Measurements from ENCODE around the gene STBD1.

STBD1 gene

DNA sequence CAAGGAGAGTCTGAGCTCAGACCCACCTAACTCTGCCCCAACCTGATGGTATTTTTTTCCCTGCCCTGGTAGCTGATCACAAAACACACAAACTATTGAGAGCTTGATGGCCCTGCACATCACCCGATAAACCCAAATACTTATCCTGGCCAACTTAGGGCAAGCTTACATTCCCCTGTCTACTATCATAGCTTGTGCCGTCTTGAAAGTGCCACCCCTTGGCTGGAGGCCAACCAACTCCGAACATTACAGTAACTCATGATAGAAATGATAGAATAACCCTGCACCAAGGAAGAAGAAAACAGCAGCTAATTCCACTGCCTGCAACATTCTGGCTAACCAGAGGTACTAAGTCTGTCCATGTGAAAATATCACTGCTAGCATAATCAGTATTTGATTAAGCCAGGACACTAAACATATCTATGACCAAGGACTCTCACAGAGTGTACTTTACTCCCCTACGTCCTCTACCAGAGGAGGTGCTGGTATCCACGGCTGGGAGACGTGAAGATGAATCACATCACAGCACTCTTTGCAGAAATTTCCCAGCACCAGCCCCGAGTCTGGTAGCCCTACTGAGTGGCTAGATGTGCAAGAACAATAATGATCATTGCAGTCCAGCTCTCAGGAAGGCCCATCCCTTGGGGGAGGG lies 8.9 kb downstream of the STBD1 start:
- ATAC-seq = no peak
- no peak for TF ChIP-seq POU6F1 (CRISPR knock-in tag; IDR thresholded peaks at IDR 0.05; ENCODE audit: borderline replicate concordance, low read depth)
- TF ChIP-seq ESRRG (CRISPR knock-in tag; IDR thresholded peaks at IDR 0.05) = no peak
- TF ChIP-seq PPARA (CRISPR knock-in tag; IDR thresholded peaks at IDR 0.05; ENCODE audit: borderline replicate concordance) = no peak

- no peak for ATAC-seq
- TF ChIP-seq ZNF8 (CRISPR knock-in tag; IDR thresholded peaks at IDR 0.05) (no peak), ZNF565 (CRISPR knock-in tag; conservative IDR thresholded peaks at IDR 0.05; ENCODE audit: low read depth) (no peak), ZFP30 (CRISPR knock-in tag; IDR thresholded peaks at IDR 0.05) (peak; percentile 78)
Observed at GRCh38 chr4:76316131-76316530, 9.6 kb downstream of the STBD1 start.

DNA sequence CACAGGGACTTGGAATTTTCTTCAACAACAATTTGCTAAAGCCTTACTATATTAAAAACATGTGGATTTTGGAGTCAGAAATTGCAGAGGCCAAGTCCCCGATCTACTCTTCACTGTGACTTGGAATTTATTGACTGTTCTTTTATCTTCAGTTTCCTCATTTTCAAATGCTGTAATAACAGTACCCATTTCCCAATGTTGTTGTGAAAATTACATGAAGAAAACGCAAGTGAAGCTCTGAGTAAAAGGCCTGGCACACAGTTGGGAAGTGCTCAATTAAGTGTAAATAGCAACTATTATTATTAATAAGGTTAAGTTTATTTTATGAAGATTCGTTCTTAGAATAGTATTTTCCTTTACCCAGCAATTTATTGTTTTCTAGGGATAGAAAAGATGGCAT lies 15.7 kb downstream of the STBD1 start:
- ATAC-seq = no peak
- TF ChIP-seq ISL1 (CRISPR knock-in tag; IDR thresholded peaks at IDR 0.05) (no peak), TCF4 (CRISPR knock-in tag; IDR thresholded peaks at IDR 0.05; ENCODE audit: borderline replicate concordance) (no peak), GLIS3 (CRISPR knock-in tag; IDR thresholded peaks at IDR 0.05) (no peak), RARB (CRISPR knock-in tag; IDR thresholded peaks at IDR 0.05) (no peak), ZC3H10 (CRISPR knock-in tag; IDR thresholded peaks at IDR 0.05) (no peak)
- TF ChIP-seq, protein P1, sequence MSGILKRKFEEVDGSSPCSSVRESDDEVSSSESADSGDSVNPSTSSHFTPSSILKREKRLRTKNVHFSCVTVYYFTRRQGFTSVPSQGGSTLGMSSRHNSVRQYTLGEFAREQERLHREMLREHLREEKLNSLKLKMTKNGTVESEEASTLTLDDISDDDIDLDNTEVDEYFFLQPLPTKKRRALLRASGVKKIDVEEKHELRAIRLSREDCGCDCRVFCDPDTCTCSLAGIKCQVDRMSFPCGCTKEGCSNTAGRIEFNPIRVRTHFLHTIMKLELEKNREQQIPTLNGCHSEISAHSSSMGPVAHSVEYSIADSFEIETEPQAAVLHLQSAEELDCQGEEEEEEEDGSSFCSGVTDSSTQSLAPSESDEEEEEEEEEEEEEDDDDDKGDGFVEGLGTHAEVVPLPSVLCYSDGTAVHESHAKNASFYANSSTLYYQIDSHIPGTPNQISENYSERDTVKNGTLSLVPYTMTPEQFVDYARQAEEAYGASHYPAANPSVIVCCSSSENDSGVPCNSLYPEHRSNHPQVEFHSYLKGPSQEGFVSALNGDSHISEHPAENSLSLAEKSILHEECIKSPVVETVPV (CRISPR knock-in tag; IDR thresholded peaks at IDR 0.05) = no peak

GRCh38 chr4:76325072-76325471 lies 18.5 kb downstream of the STBD1 start:
- no peak for ATAC-seq
- TF ChIP-seq, protein P1 (CRISPR knock-in tag; IDR thresholded peaks at IDR 0.05) = no peak
- no peak for TF ChIP-seq RARB (CRISPR knock-in tag; IDR thresholded peaks at IDR 0.05)
- TF ChIP-seq, protein P2, sequence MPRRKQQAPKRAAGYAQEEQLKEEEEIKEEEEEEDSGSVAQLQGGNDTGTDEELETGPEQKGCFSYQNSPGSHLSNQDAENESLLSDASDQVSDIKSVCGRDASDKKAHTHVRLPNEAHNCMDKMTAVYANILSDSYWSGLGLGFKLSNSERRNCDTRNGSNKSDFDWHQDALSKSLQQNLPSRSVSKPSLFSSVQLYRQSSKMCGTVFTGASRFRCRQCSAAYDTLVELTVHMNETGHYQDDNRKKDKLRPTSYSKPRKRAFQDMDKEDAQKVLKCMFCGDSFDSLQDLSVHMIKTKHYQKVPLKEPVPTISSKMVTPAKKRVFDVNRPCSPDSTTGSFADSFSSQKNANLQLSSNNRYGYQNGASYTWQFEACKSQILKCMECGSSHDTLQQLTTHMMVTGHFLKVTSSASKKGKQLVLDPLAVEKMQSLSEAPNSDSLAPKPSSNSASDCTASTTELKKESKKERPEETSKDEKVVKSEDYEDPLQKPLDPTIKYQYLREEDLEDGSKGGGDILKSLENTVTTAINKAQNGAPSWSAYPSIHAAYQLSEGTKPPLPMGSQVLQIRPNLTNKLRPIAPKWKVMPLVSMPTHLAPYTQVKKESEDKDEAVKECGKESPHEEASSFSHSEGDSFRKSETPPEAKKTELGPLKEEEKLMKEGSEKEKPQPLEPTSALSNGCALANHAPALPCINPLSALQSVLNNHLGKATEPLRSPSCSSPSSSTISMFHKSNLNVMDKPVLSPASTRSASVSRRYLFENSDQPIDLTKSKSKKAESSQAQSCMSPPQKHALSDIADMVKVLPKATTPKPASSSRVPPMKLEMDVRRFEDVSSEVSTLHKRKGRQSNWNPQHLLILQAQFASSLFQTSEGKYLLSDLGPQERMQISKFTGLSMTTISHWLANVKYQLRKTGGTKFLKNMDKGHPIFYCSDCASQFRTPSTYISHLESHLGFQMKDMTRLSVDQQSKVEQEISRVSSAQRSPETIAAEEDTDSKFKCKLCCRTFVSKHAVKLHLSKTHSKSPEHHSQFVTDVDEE (CRISPR knock-in tag; IDR thresholded peaks at IDR 0.05) = no peak
- TF ChIP-seq ZNF70 (CRISPR knock-in tag; IDR thresholded peaks at IDR 0.05) = no peak
- TF ChIP-seq ISL1 (CRISPR knock-in tag; IDR thresholded peaks at IDR 0.05) = no peak
- TF ChIP-seq CSDC2 (CRISPR knock-in tag; IDR thresholded peaks at IDR 0.05) = no peak
- no peak for TF ChIP-seq TOX (CRISPR knock-in tag; IDR thresholded peaks at IDR 0.05; ENCODE audit: borderline replicate concordance)
- no peak for TF ChIP-seq ZNF565 (CRISPR knock-in tag; conservative IDR thresholded peaks at IDR 0.05; ENCODE audit: low read depth)
- TF ChIP-seq PPARA (CRISPR knock-in tag; IDR thresholded peaks at IDR 0.05; ENCODE audit: borderline replicate concordance) = no peak

DNA sequence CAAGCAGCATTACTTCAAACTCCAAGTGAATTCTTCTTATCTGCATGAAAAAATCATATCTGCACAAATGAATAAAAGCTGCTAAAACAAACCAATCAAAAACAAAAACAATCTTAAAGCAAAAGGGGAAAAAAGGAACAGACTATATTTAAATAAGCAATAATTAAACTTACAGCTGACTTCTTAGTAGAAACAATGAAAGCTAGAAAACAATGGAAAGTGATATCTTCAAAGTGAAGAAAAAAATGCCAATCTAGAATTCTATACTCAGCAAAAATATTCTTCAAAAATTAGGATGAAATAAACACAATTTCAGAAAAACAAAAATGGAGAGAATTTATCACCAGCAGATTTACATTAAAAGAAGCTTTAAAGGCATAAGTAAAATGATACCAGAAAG lies 20.0 kb downstream of the STBD1 start:
- no peak for ATAC-seq
- TF ChIP-seq ZNF70 (CRISPR knock-in tag; IDR thresholded peaks at IDR 0.05) (no peak), ZFP30 (CRISPR knock-in tag; IDR thresholded peaks at IDR 0.05) (no peak), SNAI2 (CRISPR knock-in tag; IDR thresholded peaks at IDR 0.05) (no peak), OSR1 (CRISPR knock-in tag; IDR thresholded peaks at IDR 0.05) (no peak), ZNF565 (CRISPR knock-in tag; conservative IDR thresholded peaks at IDR 0.05; ENCODE audit: low read depth) (no peak), ARNTL (CRISPR knock-in tag; IDR thresholded peaks at IDR 0.05; ENCODE audit: borderline replicate concordance, low read depth) (no peak), CSDC2 (CRISPR knock-in tag; IDR thresholded peaks at IDR 0.05) (no peak), ESRRG (CRISPR knock-in tag; IDR thresholded peaks at IDR 0.05) (no peak), TCF4 (CRISPR knock-in tag; IDR thresholded peaks at IDR 0.05; ENCODE audit: borderline replicate concordance) (no peak), ZC3H10 (CRISPR knock-in tag; IDR thresholded peaks at IDR 0.05) (no peak)
- TF ChIP-seq, protein P1 (CRISPR knock-in tag; IDR thresholded peaks at IDR 0.05) = no peak

Measured in SK-N-SH treated with all-trans-retinoic acid at 6 μM for 48 hours (cell line).